Measurements from ENCODE around the gene MACROD1.

Gene MACROD1

DNA sequence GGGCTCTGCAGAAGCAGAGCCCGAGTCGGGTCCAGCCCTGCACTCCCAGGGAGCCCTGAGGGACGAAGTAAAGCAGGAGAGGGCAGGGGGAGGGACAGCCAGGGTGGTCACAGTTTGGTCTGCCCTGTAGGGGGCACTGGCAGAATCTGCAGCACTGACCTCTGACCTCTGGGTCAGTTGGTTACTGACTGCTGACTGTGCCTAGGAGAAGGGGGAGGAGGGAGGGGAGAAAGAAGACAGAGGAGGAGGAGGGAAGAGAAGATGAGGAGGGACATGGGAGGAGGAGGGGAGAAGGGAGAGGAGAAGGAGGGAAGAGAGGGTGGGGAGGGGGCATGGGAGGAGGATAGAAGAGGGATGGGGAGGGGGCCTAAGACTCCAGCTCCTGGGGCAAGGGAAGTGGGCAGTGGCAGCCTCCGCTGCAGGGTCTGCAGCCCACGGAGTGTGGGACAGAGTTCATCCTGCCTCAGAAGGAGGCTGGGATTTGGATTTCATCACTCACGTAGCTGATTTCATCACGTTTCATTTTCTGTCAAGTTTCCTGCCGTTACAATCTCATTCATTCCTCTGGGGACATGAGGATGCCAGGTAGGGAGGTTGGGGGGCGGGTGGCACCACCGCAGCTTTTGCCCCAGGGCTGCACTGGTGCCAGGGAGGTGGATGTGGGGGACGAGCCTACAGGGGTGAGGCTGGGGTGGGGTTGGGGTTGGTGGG lies 75.0 kb downstream of the MACROD1 start:
- H3K27me3 ChIP-seq (replicated peaks; ENCODE audit: control insufficient read depth, insufficient read depth, low read length), result no peaks in the 10 kb centered on the region
- peak; percentile 76 for DNase-seq (ENCODE audit: low read depth)
- H3K4me1 ChIP-seq (ENCODE audit: control insufficient read depth, insufficient read depth, low read length), result peaks cover 47% of the 10 kb centered on the region
- no peak overlapping the region for H3K4me3 ChIP-seq (ENCODE audit: low read length)
- no peaks in the 10 kb centered on the region for H3K36me3 ChIP-seq (ENCODE audit: control insufficient read depth, insufficient read depth, low read length, severe bottlenecking)
- peak overlapping the region; percentile 17 for H3K9ac ChIP-seq (ENCODE audit: low read length)
- H3K9me3 ChIP-seq (ENCODE audit: control insufficient read depth, low read length), result no peaks in the 10 kb centered on the region

DNA sequence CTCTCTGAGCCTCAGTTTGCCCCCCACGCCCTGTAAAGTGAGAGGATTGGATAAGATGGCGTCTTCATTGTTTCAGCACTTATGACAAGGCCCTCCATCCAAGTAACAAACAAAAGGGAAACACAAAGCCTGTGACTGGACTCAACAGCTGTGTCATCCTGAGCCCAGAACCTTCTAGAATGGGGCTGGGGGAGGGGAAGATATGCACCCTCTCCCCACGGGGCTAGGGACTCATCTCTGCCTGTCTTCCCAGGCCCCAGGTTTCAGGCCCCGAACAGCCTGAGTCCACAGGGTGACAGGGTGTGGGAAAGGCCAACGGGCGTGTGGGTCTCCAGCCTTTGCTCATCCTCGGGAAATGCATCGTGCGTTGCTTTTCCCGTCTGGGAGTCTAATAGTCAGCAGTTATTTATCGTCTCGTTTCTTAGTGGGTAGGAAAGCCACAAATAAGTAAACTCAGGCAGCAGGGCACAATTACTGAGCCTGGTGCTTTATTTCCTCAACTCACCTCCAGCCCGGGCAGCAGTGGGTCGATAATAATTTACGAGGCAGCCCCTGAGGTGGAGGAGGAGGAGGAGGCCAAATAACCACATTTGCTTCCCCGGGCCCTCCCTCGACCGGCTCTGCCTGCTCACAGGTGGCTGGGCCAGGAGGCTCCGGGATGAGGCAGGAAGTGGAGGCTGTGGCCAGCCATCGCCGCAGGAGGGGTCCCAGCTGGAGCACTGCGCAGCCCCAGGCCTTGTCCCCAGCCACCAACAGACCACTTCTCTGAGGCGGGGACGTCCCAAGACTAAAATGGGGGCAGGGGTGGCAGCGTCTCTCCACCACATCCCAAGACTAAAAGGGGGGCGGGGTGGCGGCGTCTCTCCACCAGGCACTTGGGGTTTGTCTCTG lies 75.8 kb downstream of the MACROD1 start:
- no peak for DNase-seq (ENCODE audit: low read depth)
- H3K4me3 ChIP-seq (ENCODE audit: low read length), result no peak overlapping the region
- H3K9ac ChIP-seq (ENCODE audit: low read length), result peak overlapping the region; percentile 17
- no peaks in the 10 kb centered on the region for H3K9me3 ChIP-seq (ENCODE audit: control insufficient read depth, low read length)
- no peaks in the 10 kb centered on the region for H3K27me3 ChIP-seq (replicated peaks; ENCODE audit: control insufficient read depth, insufficient read depth, low read length)
- peaks cover 45% of the 10 kb centered on the region for H3K4me1 ChIP-seq (ENCODE audit: control insufficient read depth, insufficient read depth, low read length)
- H3K36me3 ChIP-seq (ENCODE audit: control insufficient read depth, insufficient read depth, low read length, severe bottlenecking), result no peaks in the 10 kb centered on the region

GRCh38 chr11:64089493-64089892 lies 76.4 kb downstream of the MACROD1 start:
- Histone ChIP-seq H3K36me3 (ENCODE audit: control insufficient read depth, insufficient read depth, low read length, severe bottlenecking) (no peaks in the 10 kb centered on the region), H3K9ac (ENCODE audit: low read length) (no peak overlapping the region), H3K4me3 (ENCODE audit: low read length) (no peak overlapping the region), H3K4me1 (ENCODE audit: control insufficient read depth, insufficient read depth, low read length) (peaks cover 44% of the 10 kb centered on the region), H3K9me3 (ENCODE audit: control insufficient read depth, low read length) (no peaks in the 10 kb centered on the region), H3K27me3 (replicated peaks; ENCODE audit: control insufficient read depth, insufficient read depth, low read length) (no peaks in the 10 kb centered on the region)
- DNase-seq (ENCODE audit: low read depth), result no peak

DNA sequence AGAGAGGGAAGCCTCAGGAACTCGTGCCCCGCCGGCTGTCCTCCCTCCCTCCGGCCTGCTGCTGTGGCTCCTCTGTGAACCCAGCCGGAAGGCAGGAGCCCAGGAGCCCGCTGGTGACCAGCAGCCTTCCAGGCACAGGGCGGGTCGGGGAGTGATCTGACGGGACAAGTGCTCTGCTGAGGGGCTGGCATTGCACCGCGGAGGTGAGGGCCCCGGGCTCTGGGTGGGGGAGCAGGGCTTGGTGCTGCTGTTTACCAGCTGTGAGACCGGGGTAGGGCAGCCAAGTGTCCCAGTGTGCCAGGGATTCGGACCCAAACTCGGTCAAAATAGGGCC lies 76.9 kb downstream of the MACROD1 start:
- H3K9ac ChIP-seq (ENCODE audit: low read length), result no peak overlapping the region
- H3K9me3 ChIP-seq (ENCODE audit: control insufficient read depth, low read length), result no peaks in the 10 kb centered on the region
- DNase-seq (ENCODE audit: low read depth), result no peak
- no peaks in the 10 kb centered on the region for H3K27me3 ChIP-seq (replicated peaks; ENCODE audit: control insufficient read depth, insufficient read depth, low read length)
- H3K4me1 ChIP-seq (ENCODE audit: control insufficient read depth, insufficient read depth, low read length), result peaks cover 44% of the 10 kb centered on the region
- H3K4me3 ChIP-seq (ENCODE audit: low read length), result no peak overlapping the region
- no peaks in the 10 kb centered on the region for H3K36me3 ChIP-seq (ENCODE audit: control insufficient read depth, insufficient read depth, low read length, severe bottlenecking)

- no peak for DNase-seq (ENCODE audit: low read depth)
- no peaks in the 10 kb centered on the region for H3K27me3 ChIP-seq (replicated peaks; ENCODE audit: control insufficient read depth, insufficient read depth, low read length)
- H3K4me1 ChIP-seq (ENCODE audit: control insufficient read depth, insufficient read depth, low read length), result peaks cover 38% of the 10 kb centered on the region
- H3K9me3 ChIP-seq (ENCODE audit: control insufficient read depth, low read length), result no peaks in the 10 kb centered on the region
- no peak overlapping the region for H3K4me3 ChIP-seq (ENCODE audit: low read length)
- no peaks in the 10 kb centered on the region for H3K36me3 ChIP-seq (ENCODE audit: control insufficient read depth, insufficient read depth, low read length, severe bottlenecking)
- no peak overlapping the region for H3K9ac ChIP-seq (ENCODE audit: low read length)
Observed at GRCh38 chr11:64088162-64089026, 77.5 kb downstream of the MACROD1 start.

DNA sequence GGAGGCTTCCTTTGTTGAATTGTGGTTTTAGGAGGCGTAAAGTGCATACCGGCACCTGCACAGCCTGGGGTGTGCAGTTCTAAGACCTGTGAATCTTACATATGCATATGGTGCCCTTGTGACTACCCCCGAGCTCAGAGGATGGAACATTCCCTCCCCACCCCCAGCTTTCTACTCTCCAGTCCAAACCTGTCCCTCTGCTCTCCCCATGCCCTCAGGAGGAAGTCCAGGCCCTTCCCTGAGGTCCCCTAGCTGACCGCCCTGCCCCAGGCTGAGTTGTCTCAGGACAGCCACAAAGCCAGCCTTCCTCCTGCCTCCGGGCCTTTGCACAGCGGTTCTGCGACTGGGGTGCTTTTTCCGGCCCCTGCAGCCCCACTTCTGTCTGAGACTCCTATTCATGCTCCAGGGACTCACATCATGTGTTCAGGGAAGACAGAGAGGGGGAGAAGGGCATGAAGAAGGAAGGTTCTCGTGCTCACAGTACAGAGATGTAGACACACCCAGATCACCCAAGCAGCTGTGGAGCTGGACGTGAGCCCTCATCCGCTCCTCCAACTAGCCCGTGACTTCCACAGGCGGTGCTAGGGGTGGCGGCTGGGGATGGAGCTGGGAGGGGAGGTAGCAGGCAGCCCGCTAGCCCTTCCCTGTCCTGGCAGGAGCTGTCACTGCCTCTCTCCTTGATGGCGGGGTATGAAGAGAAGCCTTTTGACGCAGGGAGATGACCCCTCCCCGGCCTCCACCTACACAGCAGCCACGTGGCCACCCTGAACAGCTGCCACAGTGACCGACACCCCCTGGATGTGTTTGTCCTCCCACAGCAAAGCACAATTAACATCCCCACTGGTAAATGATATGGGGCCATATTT lies 79.4 kb downstream of the MACROD1 start:
- Histone ChIP-seq H3K36me3 (ENCODE audit: control insufficient read depth, insufficient read depth, low read length, severe bottlenecking) (no peaks in the 10 kb centered on the region), H3K4me3 (ENCODE audit: low read length) (no peak overlapping the region), H3K9me3 (ENCODE audit: control insufficient read depth, low read length) (no peaks in the 10 kb centered on the region), H3K4me1 (ENCODE audit: control insufficient read depth, insufficient read depth, low read length) (peaks cover 23% of the 10 kb centered on the region), H3K27me3 (replicated peaks; ENCODE audit: control insufficient read depth, insufficient read depth, low read length) (no peaks in the 10 kb centered on the region), H3K9ac (ENCODE audit: low read length) (no peak overlapping the region)
- DNase-seq (ENCODE audit: low read depth), result no peak

DNA sequence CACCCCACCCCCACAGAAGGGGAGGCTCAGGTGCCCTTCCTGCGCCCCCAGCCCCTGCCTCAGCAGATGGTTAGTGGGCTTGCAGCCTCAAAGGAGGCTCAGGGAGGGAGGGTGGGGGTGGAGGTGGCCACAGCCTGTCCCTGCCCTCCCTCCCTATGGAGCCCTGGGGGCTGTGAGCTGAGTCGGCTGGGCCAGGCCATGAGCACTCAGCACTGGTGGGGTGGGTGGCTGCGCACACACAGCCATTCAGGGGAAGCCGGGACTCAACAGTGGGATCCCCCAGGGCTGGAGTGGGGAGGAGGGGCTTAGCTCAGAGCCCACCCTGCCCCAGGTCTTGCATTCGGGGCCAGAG lies 80.0 kb downstream of the MACROD1 start:
- H3K27me3 ChIP-seq (replicated peaks; ENCODE audit: control insufficient read depth, insufficient read depth, low read length), result no peaks in the 10 kb centered on the region
- no peak overlapping the region for H3K4me3 ChIP-seq (ENCODE audit: low read length)
- no peaks in the 10 kb centered on the region for H3K36me3 ChIP-seq (ENCODE audit: control insufficient read depth, insufficient read depth, low read length, severe bottlenecking)
- no peak for DNase-seq (ENCODE audit: low read depth)
- H3K9me3 ChIP-seq (ENCODE audit: control insufficient read depth, low read length), result no peaks in the 10 kb centered on the region
- no peak overlapping the region for H3K9ac ChIP-seq (ENCODE audit: low read length)
- H3K4me1 ChIP-seq (ENCODE audit: control insufficient read depth, insufficient read depth, low read length), result peaks cover 16% of the 10 kb centered on the region

DNA sequence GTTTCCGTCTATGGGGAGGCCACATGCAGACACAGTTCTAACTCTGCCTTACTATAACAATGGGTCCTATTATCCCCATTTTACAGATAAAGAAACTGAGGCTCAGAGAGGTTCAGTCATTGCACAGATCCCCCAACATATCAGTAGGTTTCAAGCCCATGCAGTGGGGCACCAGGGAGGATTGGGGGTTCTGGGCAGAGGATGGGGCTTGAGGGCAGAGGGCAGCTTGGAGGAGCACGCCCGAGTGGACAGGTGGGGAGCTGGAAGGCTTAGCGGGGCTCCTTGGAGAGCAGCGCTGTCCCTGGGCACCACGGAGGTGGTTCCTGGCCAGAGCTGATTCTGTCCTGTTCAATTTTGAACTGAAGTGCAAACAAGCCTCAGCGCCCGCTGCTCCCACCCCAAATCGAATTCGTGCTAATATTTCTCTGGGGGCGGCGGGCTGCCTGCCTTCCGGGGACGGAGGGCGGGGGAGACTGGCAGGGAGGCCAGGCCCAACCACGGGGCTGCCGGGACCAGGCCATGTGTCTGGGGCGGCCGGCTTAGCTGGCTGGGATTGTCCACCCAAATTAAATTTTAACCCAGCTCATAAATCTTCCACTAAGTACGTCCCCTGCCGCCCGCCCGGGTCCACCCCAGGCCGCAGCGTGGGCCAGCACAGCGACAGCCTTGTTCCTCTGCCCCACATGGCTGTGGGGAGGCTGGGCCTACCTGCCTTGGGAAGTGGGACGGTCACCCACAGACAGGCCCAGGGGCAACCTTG lies 80.8 kb downstream of the MACROD1 start:
- Histone ChIP-seq H3K36me3 (ENCODE audit: control insufficient read depth, insufficient read depth, low read length, severe bottlenecking) (no peaks in the 10 kb centered on the region), H3K4me1 (ENCODE audit: control insufficient read depth, insufficient read depth, low read length) (peaks cover 9% of the 10 kb centered on the region), H3K27me3 (replicated peaks; ENCODE audit: control insufficient read depth, insufficient read depth, low read length) (no peaks in the 10 kb centered on the region), H3K9ac (ENCODE audit: low read length) (no peak overlapping the region), H3K4me3 (ENCODE audit: low read length) (no peak overlapping the region), H3K9me3 (ENCODE audit: control insufficient read depth, low read length) (no peaks in the 10 kb centered on the region)
- DNase-seq (ENCODE audit: low read depth), result no peak

DNA sequence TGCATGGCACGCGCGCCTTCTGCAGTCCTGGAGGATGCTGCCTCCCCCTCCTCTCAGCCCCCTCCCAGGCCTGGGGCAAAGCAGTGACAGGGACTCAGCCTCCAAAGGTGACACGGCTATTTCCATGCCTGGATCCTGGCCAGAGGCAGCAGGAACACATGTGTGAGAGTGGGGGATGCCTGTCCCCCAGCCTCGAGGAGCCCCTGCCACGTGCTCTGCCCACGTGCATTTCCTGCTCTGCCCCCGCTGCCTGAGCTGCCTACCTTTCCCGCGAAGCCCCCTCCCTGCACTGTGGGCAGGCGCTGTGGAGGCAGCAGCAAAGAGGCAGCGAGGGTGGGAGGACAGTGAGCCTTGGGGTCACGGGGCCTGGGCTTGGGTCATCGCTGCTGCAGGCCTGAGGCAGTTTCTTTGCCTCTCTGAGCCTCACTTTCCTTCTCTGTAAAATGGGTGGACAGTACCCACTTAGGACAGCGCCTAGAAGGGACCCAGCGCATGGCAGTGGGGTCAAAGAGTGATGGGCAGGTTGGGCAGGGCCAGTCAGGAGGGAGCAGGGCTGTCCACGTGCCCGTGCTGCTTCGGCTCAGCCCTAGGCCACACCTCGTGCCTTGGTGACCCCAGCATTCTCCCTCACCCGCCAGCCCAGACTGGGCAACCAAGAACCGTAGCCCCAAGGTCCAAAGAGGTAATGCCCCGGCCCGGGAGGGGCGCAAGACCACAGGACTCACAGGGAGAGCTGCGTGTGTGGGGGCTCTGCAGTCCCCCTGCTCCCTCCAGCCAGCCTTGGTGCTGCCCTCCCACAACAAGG lies 81.6 kb downstream of the MACROD1 start:
- no peaks in the 10 kb centered on the region for H3K9me3 ChIP-seq (ENCODE audit: control insufficient read depth, low read length)
- DNase-seq (ENCODE audit: low read depth), result no peak
- H3K4me1 ChIP-seq (ENCODE audit: control insufficient read depth, insufficient read depth, low read length), result peaks cover 6% of the 10 kb centered on the region

More for the DNA sequence above, 81.6 kb downstream of the MACROD1 start:
- Histone ChIP-seq H3K9ac (ENCODE audit: low read length) (no peak overlapping the region), H3K36me3 (ENCODE audit: control insufficient read depth, insufficient read depth, low read length, severe bottlenecking) (no peaks in the 10 kb centered on the region), H3K27me3 (replicated peaks; ENCODE audit: control insufficient read depth, insufficient read depth, low read length) (no peaks in the 10 kb centered on the region), H3K4me3 (ENCODE audit: low read length) (no peak overlapping the region)

All from adipocyte (in vitro differentiated cells).